ENCODE results near the gene AMELX. TPM values are rescaled to one million over a fixed set of nuclear protein-coding genes. Genes with fewer than 3 reads are reported as not detected.

AMELX gene
- total RNA-seq, 1 experiment from 2014 or later = not detected

DNA sequence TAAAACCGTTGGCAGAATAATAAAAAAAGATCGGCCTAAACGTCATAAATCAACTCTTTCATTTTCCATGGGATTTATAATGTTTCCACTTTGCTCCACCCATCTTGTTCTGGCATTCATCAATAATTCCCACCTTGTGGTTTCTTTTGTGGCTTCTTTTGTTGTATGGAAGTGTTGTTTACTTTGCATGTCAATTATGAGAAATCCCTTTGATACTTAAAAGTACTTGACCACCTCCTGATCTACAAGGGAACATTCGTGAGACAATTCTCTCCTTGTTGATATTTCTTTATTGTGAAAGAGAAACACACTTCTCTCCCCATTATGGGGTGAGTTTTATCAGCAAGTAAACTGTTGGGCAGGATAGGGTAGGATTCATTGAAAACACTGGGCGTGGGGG lies 2.8 kb downstream of the AMELX start:
- in situ Hi-C loops (cut with HindIII; ENCODE audit: low pct_unique_long_range_greater_than_20kb, low sequenced_read_pairs) = no loop called here
- no peak for DNase-seq (ENCODE audit: low read depth)

GRCh38 chrX:11298600-11298999 lies 5.4 kb downstream of the AMELX start:
- in situ Hi-C loops (cut with HindIII; ENCODE audit: low pct_unique_long_range_greater_than_20kb, low sequenced_read_pairs) = no loop called here
- no peak for DNase-seq (ENCODE audit: low read depth)

DNA sequence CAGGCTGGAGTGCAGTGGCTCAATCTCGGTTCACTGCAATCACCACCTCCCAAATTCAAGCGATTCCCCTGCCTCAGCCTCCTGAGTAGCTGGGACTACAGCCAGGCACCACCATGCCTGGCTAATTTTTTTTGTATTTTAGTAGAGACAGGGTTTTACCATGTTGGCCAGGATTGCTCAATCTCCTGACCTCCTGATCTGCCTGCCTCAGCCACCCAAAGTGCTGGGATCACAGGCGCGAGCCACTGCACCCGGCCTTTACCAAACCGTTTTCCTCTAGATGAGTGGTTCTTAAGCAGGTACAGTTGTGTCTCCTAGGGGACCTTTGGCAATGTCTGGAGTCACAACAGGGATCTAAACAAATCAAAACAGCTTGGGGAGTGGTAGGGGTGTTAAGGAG lies 11.6 kb downstream of the AMELX start:
- in situ Hi-C loops (cut with HindIII; ENCODE audit: low pct_unique_long_range_greater_than_20kb, low sequenced_read_pairs) = no loop called here
- DNase-seq (ENCODE audit: low read depth) = no peak

DNA sequence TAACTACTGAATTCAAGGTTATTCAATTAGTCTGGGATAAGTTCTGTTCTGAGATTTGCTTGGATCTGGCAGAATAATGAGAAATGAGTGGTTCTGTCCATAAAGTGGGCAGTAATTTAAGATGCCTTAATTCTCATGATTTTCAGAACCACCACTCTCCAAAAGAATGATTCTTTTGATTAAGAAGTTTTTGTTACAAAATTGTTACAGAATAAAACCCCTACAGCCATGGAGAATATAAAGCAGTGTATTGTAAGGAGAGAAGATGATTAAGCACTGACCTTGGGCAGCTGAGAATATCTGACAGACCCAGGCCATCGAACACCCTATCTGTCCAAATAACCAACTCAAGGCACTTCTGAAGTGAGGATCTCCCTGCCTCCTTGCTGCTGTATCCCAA lies 12.4 kb downstream of the AMELX start:
- in situ Hi-C loops (cut with HindIII; ENCODE audit: low pct_unique_long_range_greater_than_20kb, low sequenced_read_pairs) = no loop called here
- DNase-seq (ENCODE audit: low read depth) = no peak

- no peak for DNase-seq (ENCODE audit: low read depth)
These were observed 16.0 kb downstream of the AMELX start for GRCh38 chrX:11309220-11309619.

GRCh38 chrX:11311706-11312105 lies 18.5 kb downstream of the AMELX start:
- in situ Hi-C loops (cut with HindIII; ENCODE audit: low pct_unique_long_range_greater_than_20kb, low sequenced_read_pairs) = no loop called here
- no peak for DNase-seq (ENCODE audit: low read depth)

More at GRCh38 chrX:11309220-11309619, 16.0 kb downstream of the AMELX start:
- in situ Hi-C loops (cut with HindIII; ENCODE audit: low pct_unique_long_range_greater_than_20kb, low sequenced_read_pairs) = no loop called here

- in situ Hi-C loops (cut with HindIII; ENCODE audit: low pct_unique_long_range_greater_than_20kb, low sequenced_read_pairs) = no loop called here
- DNase-seq (ENCODE audit: low read depth) = no peak
These were observed 26.8 kb downstream of the AMELX start for GRCh38 chrX:11319806-11320520.

DNA sequence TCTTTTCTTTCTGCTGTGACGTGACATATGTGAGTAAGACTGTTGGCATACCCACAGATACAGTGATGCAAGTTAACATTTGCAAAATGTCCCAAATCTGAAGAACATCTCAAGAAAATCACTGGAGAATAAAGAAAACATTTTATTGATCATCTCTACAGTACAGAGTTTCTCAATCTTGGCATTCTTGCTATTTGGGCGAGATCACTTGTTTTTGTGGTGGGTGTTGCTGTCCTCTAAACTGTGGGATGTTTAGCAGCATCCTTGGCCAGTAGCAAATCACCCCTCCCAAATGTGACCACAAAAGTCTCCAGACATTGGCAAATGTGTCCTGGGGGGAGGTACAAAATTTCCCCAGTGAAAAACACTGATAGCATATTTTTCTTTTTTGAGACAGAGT lies 28.8 kb downstream of the AMELX start:
- in situ Hi-C loops (cut with HindIII; ENCODE audit: low pct_unique_long_range_greater_than_20kb, low sequenced_read_pairs) = no loop called here

GRCh38 chrX:11328134-11328533 lies 34.9 kb downstream of the AMELX start:
- in situ Hi-C loops (cut with HindIII; ENCODE audit: low pct_unique_long_range_greater_than_20kb, low sequenced_read_pairs) = no loop called here
- DNase-seq (ENCODE audit: low read depth) = no peak

More for the DNA sequence above, 28.8 kb downstream of the AMELX start:
- no peak for DNase-seq (ENCODE audit: low read depth)

- in situ Hi-C loops (cut with HindIII; ENCODE audit: low pct_unique_long_range_greater_than_20kb, low sequenced_read_pairs) = no loop called here
- DNase-seq (ENCODE audit: low read depth) = no peak
These were observed 35.8 kb downstream of the AMELX start for GRCh38 chrX:11329021-11329420.

- no peak for DNase-seq (ENCODE audit: low read depth)
- in situ Hi-C loops (cut with HindIII; ENCODE audit: low pct_unique_long_range_greater_than_20kb, low sequenced_read_pairs) = no loop called here
These were observed 38.6 kb downstream of the AMELX start for GRCh38 chrX:11331788-11332187.

DNA sequence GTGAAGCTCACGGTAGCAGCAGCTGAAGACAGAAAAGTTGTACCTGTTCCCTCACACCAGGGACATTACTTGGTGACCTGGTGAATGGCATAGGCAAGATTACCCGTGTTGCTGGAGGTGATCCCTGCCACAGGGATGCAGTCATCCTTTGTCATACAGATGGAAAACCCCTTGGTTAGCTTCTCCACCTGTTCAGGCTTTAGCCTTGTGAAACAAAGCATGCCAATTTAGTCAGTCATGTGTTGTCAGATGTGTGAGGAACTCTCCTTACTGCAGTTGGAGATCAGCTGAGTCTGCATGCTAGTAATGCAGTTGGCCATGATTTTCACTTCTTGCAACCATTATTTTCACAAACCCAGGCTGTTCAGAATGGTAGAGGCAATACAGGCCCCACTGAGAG lies 41.0 kb downstream of the AMELX start:
- in situ Hi-C loops (cut with HindIII; ENCODE audit: low pct_unique_long_range_greater_than_20kb, low sequenced_read_pairs) = no loop called here
- no peak for DNase-seq (ENCODE audit: low read depth)

DNA sequence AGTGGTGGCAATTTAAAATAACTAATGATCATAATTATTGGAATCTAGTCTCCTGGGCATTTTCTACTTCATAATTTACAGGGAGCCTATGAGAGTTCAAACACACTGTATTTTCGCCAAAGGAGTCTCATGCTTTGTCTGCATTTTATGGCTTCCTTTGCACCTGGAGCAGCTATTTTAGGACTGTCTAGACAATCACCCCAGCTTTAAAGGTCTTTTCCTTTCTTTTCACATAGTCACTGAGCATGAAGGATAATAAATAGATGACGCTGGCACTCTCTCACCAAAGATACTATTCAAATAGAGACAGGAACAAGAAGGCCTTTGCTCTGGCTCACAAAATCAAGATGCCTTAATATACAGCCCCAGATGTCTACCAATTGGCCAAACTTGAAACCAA lies 43.0 kb downstream of the AMELX start:
- DNase-seq (ENCODE audit: low read depth) = no peak
- in situ Hi-C loops (cut with HindIII; ENCODE audit: low pct_unique_long_range_greater_than_20kb, low sequenced_read_pairs) = no loop called here

DNA sequence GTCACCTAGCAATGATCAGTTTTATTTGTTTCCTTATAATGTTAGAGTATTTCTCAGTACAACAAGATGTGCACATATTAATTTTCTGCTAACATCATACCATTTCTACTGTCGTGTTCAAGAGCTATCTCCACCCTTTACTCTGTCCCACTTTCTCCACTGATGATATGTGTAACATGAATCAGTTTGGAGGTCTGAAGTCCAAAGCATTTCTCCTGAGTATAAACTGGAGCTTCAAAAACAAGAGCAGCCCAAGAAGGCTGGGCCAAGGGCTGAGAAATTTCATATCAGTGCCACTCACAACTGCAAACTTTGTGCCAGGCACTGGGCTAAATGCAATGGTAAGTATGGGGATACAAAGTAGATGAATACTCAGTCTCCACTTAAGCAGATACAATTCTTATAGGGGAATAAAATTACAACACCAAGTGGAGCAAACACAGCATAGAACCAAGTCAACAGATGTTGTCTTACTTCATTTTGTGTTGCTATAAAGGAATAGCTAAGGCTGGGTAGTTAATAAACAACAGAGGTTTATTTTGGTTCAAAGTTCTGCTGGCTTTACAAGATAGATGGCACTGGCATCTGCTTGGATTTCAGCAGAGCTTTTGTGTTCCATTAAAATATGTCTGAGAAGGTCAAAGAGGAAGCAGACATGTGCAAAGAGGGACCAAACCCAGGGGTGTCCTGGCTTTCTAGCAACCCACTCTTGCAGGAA lies 44.2 kb downstream of the AMELX start:
- DNase-seq (ENCODE audit: low read depth) = no peak
- in situ Hi-C loops (cut with HindIII; ENCODE audit: low pct_unique_long_range_greater_than_20kb, low sequenced_read_pairs) = no loop called here

DNA sequence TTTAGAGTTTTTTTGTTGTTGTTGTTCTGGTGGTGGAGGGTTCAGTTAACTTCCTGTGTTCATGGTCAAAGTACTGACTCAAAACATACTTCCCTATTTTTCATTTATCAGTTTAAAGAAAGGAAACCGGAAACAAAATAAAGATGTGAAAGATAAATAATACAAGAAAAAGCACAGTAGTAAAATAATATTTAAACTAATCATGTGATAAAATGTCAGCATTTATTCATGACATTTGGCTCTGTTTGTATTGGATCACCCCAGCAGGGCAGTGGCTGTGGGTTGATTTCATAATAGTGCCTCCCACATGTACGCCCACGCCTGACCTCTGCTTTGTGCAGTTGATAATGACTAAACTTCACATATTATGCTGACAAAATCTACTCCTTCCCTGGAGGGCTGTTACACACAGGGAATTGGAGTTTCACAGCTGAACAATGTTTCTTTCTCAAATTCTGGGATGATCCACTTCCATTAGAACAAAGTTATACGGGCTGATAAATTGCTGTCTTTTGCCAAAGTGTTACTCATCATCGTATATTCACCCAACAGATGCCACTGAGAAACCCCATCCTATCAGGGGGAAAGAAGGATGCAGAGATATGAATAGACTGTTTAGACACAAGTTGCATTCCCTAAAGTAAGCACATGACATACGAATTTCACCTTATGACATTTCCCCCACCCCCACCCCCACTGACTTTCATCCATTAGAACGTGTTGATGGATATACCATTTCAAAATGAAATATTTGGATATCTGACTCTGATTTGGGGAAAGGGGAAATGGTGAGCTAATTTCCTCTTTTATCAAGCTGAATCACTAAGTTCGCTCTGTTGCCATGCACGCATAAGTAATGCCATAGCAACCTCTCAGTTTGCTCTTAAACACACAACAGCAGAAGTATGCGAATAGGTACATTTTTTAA lies 48.3 kb downstream of the AMELX start:
- in situ Hi-C loops (cut with HindIII; ENCODE audit: low pct_unique_long_range_greater_than_20kb, low sequenced_read_pairs) = no loop called here
- DNase-seq (ENCODE audit: low read depth) = peak; percentile 36

- in situ Hi-C loops (cut with HindIII; ENCODE audit: low pct_unique_long_range_greater_than_20kb, low sequenced_read_pairs) = no loop called here
- no peak for DNase-seq (ENCODE audit: low read depth)
These were observed 49.5 kb downstream of the AMELX start for GRCh38 chrX:11342673-11343072.

- no peak for DNase-seq (ENCODE audit: low read depth)
- in situ Hi-C loops (cut with HindIII; ENCODE audit: low pct_unique_long_range_greater_than_20kb, low sequenced_read_pairs) = no loop called here
These were observed 53.0 kb downstream of the AMELX start for GRCh38 chrX:11346121-11346682.

- DNase-seq (ENCODE audit: low read depth) = no peak
- in situ Hi-C loops (cut with HindIII; ENCODE audit: low pct_unique_long_range_greater_than_20kb, low sequenced_read_pairs) = no loop called here
These were observed 54.1 kb downstream of the AMELX start for GRCh38 chrX:11347300-11347699.

DNA sequence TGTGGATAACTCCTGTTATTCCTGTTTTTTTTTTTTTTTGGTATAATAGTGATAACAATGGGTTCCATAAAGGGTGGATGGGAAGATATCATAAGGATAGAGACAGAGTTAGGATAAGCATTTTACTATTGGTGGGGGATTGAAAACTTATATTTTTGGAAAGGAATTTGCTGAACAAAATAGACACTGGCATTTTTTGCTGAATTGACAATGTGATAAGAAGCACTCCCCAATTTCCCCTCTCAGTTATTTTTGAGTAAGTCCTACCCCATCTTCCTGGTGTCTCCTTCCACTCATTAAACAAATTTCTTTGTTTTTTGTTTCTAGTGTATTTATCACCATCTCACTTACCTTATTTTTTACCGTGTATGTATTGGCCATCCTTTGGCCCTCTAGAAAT lies 55.8 kb downstream of the AMELX start:
- no peak for DNase-seq (ENCODE audit: low read depth)
- in situ Hi-C loops (cut with HindIII; ENCODE audit: low pct_unique_long_range_greater_than_20kb, low sequenced_read_pairs) = no loop called here
